ENCODE measurements around the gene IGFBPL1. TPM values are rescaled to one million over a fixed set of nuclear protein-coding genes. Genes with fewer than 3 reads are reported as not detected.

Gene IGFBPL1
- total RNA-seq, 1 donor from 2014 or later = not detected

- Histone ChIP-seq H3K27me3 (no peaks in the 10 kb centered on the region), H3K4me1 (peaks cover 10% of the 10 kb centered on the region), H3K36me3 (no peaks in the 10 kb centered on the region), H3K4me3 (no peak overlapping the region), H3K27ac (no peak overlapping the region), H3K9me3 (no peaks in the 10 kb centered on the region)
- TF ChIP-seq POLR2A (IDR thresholded peaks at IDR 0.05) = no peak
- no peak for TF ChIP-seq CTCF (IDR thresholded peaks at IDR 0.05)
- no peak for TF ChIP-seq POLR2AphosphoS5 (IDR thresholded peaks at IDR 0.05; ENCODE audit: insufficient read depth in 1 of 2, low read depth in 1 of 2)
- intact Hi-C loops (cut with DNase I) = no loop called here
- no peak for DNase-seq (ENCODE audit: extremely low spot score in 2 of 2)
Observed at GRCh38 chr9:38367898-38368297, 56.4 kb downstream of the IGFBPL1 start.

GRCh38 chr9:38363589-38363925 is 60.7 kb downstream of the IGFBPL1 start:
- Histone ChIP-seq H3K27me3 (no peaks in the 10 kb centered on the region), H3K36me3 (no peaks in the 10 kb centered on the region), H3K9me3 (no peaks in the 10 kb centered on the region), H3K4me3 (no peak overlapping the region), H3K27ac (no peak overlapping the region), H3K4me1 (peaks cover 5% of the 10 kb centered on the region)
- no peak for DNase-seq (ENCODE audit: extremely low spot score in 2 of 2)
- intact Hi-C loops (cut with DNase I) = no loop called here
- TF ChIP-seq POLR2AphosphoS5 (IDR thresholded peaks at IDR 0.05; ENCODE audit: insufficient read depth in 1 of 2, low read depth in 1 of 2) (no peak), POLR2A (IDR thresholded peaks at IDR 0.05) (no peak), CTCF (IDR thresholded peaks at IDR 0.05) (no peak)

GRCh38 chr9:38362852-38363588 is 61.2 kb downstream of the IGFBPL1 start:
- DNase-seq (ENCODE audit: extremely low spot score in 2 of 2) = no peak
- Histone ChIP-seq H3K36me3 (no peaks in the 10 kb centered on the region), H3K9me3 (no peaks in the 10 kb centered on the region), H3K4me3 (no peak overlapping the region), H3K4me1 (peaks cover 5% of the 10 kb centered on the region), H3K27me3 (no peaks in the 10 kb centered on the region), H3K27ac (no peak overlapping the region)
- TF ChIP-seq POLR2A (IDR thresholded peaks at IDR 0.05) (no peak), POLR2AphosphoS5 (IDR thresholded peaks at IDR 0.05; ENCODE audit: insufficient read depth in 1 of 2, low read depth in 1 of 2) (no peak), CTCF (IDR thresholded peaks at IDR 0.05) (peak; percentile 13 to 49 (median 37))
- intact Hi-C loops (cut with DNase I) = no loop called here

- Histone ChIP-seq H3K4me1 (peaks cover 5% of the 10 kb centered on the region), H3K4me3 (no peak overlapping the region), H3K36me3 (no peaks in the 10 kb centered on the region), H3K27me3 (no peaks in the 10 kb centered on the region), H3K27ac (no peak overlapping the region), H3K9me3 (no peaks in the 10 kb centered on the region)
- intact Hi-C loops (cut with DNase I) = no loop called here
- TF ChIP-seq POLR2AphosphoS5 (IDR thresholded peaks at IDR 0.05; ENCODE audit: insufficient read depth in 1 of 2, low read depth in 1 of 2) (no peak), POLR2A (IDR thresholded peaks at IDR 0.05) (no peak), CTCF (IDR thresholded peaks at IDR 0.05) (no peak)
- no peak for DNase-seq (ENCODE audit: extremely low spot score in 2 of 2)
Observed at GRCh38 chr9:38361473-38361850, 62.8 kb downstream of the IGFBPL1 start.

GRCh38 chr9:38360839-38361472 is 63.3 kb downstream of the IGFBPL1 start:
- H3K4me1 ChIP-seq = peaks cover 5% of the 10 kb centered on the region
- H3K9me3 ChIP-seq = no peaks in the 10 kb centered on the region
- intact Hi-C loops (cut with DNase I) = no loop called here
- no peaks in the 10 kb centered on the region for H3K27me3 ChIP-seq
- DNase-seq (ENCODE audit: extremely low spot score in 2 of 2) = no peak
- no peak overlapping the region for H3K27ac ChIP-seq
- H3K4me3 ChIP-seq = no peak overlapping the region
- H3K36me3 ChIP-seq = no peaks in the 10 kb centered on the region
- TF ChIP-seq CTCF (IDR thresholded peaks at IDR 0.05) (no peak), POLR2AphosphoS5 (IDR thresholded peaks at IDR 0.05; ENCODE audit: insufficient read depth in 1 of 2, low read depth in 1 of 2) (no peak)

Measured in vagina (tissue), 2 donors.